Tongue (tissue), 2 donors: Measurements from ENCODE around the gene UMPS. TPM values are rescaled to one million over a fixed set of nuclear protein-coding genes. Genes with fewer than 3 reads are reported as not detected.
A peak's percentile ranks its signal among the peaks of the same experiment; 100 is the strongest.
"Not testable (repeated sequence)": the region's sequence is repeated elsewhere in the genome, so short reads cannot be mapped to it uniquely, and the experiment has no call there.

ENCODE experiments used
- DNase-seq: peaks from one replicate; pipeline ENCODE4 v3.0.0-alpha.2; 2015
- total RNA-seq: library from RNA; depleted of rRNA; stranded (reverse); fragments of >200 nt; gene quantifications from one replicate; pipeline ENCODE4 v1.2.3, GENCODE V29; 2014

UMPS gene
- total RNA-seq, 1 donor from 2014 or later: 47.1 TPM

GRCh38 chr3:124707656-124708062 lies 22.6 kb upstream of the UMPS start:
- DNase-seq: peak; percentile 64

GRCh38 chr3:124714223-124714853 lies 15.9 kb upstream of the UMPS start:
- DNase-seq: peak; percentile 27

- DNase-seq: no peak
Observed at GRCh38 chr3:124722589-124722988, 7.7 kb upstream of the UMPS start.

- no peak for DNase-seq
Observed at GRCh38 chr3:124730941-124731297, 667 bp downstream of the UMPS start.

- no peak for DNase-seq
Observed at GRCh38 chr3:124731760-124732159, 1.5 kb downstream of the UMPS start.

GRCh38 chr3:124741027-124741426 lies 10.8 kb downstream of the UMPS start:
- DNase-seq: no peak

GRCh38 chr3:124745756-124746155 lies 15.5 kb downstream of the UMPS start:
- DNase-seq: no peak

- no peak for DNase-seq
Observed at GRCh38 chr3:124747111-124747981, 17.1 kb downstream of the UMPS start.

GRCh38 chr3:124748560-124749198 lies 18.4 kb downstream of the UMPS start:
- no peak for DNase-seq

GRCh38 chr3:124749877-124750276 lies 19.6 kb downstream of the UMPS start:
- not testable (repeated sequence) for DNase-seq

- DNase-seq: no peak
Observed at GRCh38 chr3:124751501-124751900, 21.2 kb downstream of the UMPS start.

GRCh38 chr3:124752051-124752450 lies 21.8 kb downstream of the UMPS start:
- no peak for DNase-seq

- not testable (repeated sequence) for DNase-seq
Observed at GRCh38 chr3:124757926-124758325, 27.7 kb downstream of the UMPS start.

GRCh38 chr3:124758851-124759635 lies 28.8 kb downstream of the UMPS start:
- DNase-seq: no peak

- DNase-seq: no peak
Observed at GRCh38 chr3:124759666-124760401, 29.6 kb downstream of the UMPS start.

- peak; percentile 70 for DNase-seq
Observed at GRCh38 chr3:124760601-124761000, 30.3 kb downstream of the UMPS start.

- peak; percentile 94 for DNase-seq
Observed at GRCh38 chr3:124761250-124761796, 31.1 kb downstream of the UMPS start.

- peak; percentile 39 for DNase-seq
Observed at GRCh38 chr3:124761935-124762660, 31.8 kb downstream of the UMPS start.

- no peak for DNase-seq
Observed at GRCh38 chr3:124762661-124763011, 32.4 kb downstream of the UMPS start.

- DNase-seq: no peak
Observed at GRCh38 chr3:124763206-124763605, 33.0 kb downstream of the UMPS start.
